H1 (cell line): Measurements from ENCODE around the gene PSMD13. TPM values are rescaled to one million over a fixed set of nuclear protein-coding genes. Genes with fewer than 3 reads are reported as not detected.
A peak's percentile ranks its signal among the peaks of the same experiment; 100 is the strongest.

Experiments
- CTCF ChIA-PET: fragments of 300-600 bp; sonication (Branson Sonifier 250); formaldehyde crosslinking; loops from one replicate; lab custom pipeline; 2021; ENCODE audit not compliant: partially characterized antibody; lab: Charles Lee
- POLR2A ChIA-PET: fragments of 300-600 bp; sonication (Branson Sonifier 250); formaldehyde crosslinking; loops from one replicate; lab custom pipeline; 2021; ENCODE audit warnings: inconsistent platforms; ENCODE audit not compliant: partially characterized antibody; lab: Charles Lee
- DNase-seq, 2 experiments: peaks; one replicate each; pipeline versions ENCODE4 v3.0.0 to v3.0.0-alpha.2; 2010 to 2022; ENCODE audit warnings: low spot score in 2 of 2, low read depth in 1 of 2, mixed read lengths in 1 of 2
- FAIRE-seq: peaks from 2 replicates; lab custom pipeline; 2011; peaks lifted over from hg19 to GRCh38; lab: Jason Lieb, UNC
- H2AFZ ChIP-seq: 2 replicates; pipeline ENCODE4 v1.8.1; 2012; ENCODE audit warnings: low read length, inconsistent platforms
- H2AK5ac ChIP-seq: 2 replicates; pipeline ENCODE4 v1.6.1; 2013; ENCODE audit warnings: low read depth, low read length
- H2BK120ac ChIP-seq: replicated peaks from 2 replicates; pipeline ENCODE3; 2013; ENCODE audit warnings: low read depth, low read length, inconsistent platforms
- H2BK12ac ChIP-seq: 2 replicates; pipeline ENCODE4 v1.6.1; 2013; ENCODE audit warnings: low read depth, low read length
- H2BK15ac ChIP-seq: 2 replicates; pipeline ENCODE4 v1.6.1; 2013; ENCODE audit warnings: low read length
- H2BK20ac ChIP-seq: 2 replicates; pipeline ENCODE4 v1.6.1; 2013; ENCODE audit warnings: low read length
- H2BK5ac ChIP-seq: 2 replicates; pipeline ENCODE4 v1.6.1; 2013; ENCODE audit warnings: low read depth, low read length
- H3K14ac ChIP-seq: 2 replicates; pipeline ENCODE4 v1.6.1; 2013; ENCODE audit warnings: inconsistent platforms; ENCODE audit not compliant: insufficient read length
- H3K18ac ChIP-seq: 2 replicates; pipeline ENCODE4 v1.6.1; 2013; ENCODE audit warnings: low read length; ENCODE audit errors: extremely low read depth
- H3K23ac ChIP-seq: 2 replicates; pipeline ENCODE4 v1.6.1; 2013; ENCODE audit warnings: inconsistent platforms; ENCODE audit not compliant: insufficient read length
- H3K23me2 ChIP-seq: 2 replicates; pipeline ENCODE4 v1.6.1; 2013; ENCODE audit warnings: low read depth, low read length
- H3K27ac ChIP-seq: 2 replicates; pipeline ENCODE4 v1.6.1; 2011; ENCODE audit warnings: low read depth, low read length, inconsistent platforms
- H3K27me3 ChIP-seq, 4 experiments: replicated peaks in 1 of 4; 1 replicate in 1 of 4; 2 replicates in 3 of 4; pipeline versions ENCODE4 v1.6.1 to v1.8.1; 2011 to 2013; ENCODE audit warnings: low read length in 3 of 4, mild to moderate bottlenecking in 3 of 4, inconsistent platforms in 2 of 4, mixed read lengths in 2 of 4, moderate library complexity in 1 of 4; ENCODE audit not compliant: control insufficient read depth in 3 of 4, insufficient read depth in 3 of 4; ENCODE audit errors: extremely low read depth in 1 of 4
- H3K36me3 ChIP-seq, 4 experiments: 2 replicates each; pipeline versions ENCODE4 v1.6.1 to v1.8.1; 2011 to 2013; ENCODE audit warnings: mild to moderate bottlenecking in 4 of 4, low read length in 3 of 4, moderate library complexity in 2 of 4, control low read depth in 1 of 4, inconsistent platforms in 1 of 4; ENCODE audit not compliant: insufficient read depth in 4 of 4, control insufficient read depth in 2 of 4
- H3K4ac ChIP-seq: replicated peaks from 2 replicates; pipeline ENCODE3; 2013; ENCODE audit warnings: low read length, low read depth, mixed read lengths, inconsistent platforms; ENCODE audit not compliant: insufficient read length
- H3K4me1 ChIP-seq, 4 experiments: replicated peaks in 1 of 4; 1 replicate in 1 of 4; 2 replicates in 3 of 4; pipeline versions ENCODE4 v1.6.1 to v1.8.1; 2011 to 2013; ENCODE audit warnings: low read length in 3 of 4, inconsistent platforms in 2 of 4, mixed read lengths in 1 of 4; ENCODE audit not compliant: insufficient read depth in 4 of 4, control insufficient read depth in 3 of 4
- H3K4me2 ChIP-seq, 2 experiments: 2 replicates each; pipeline versions ENCODE4 v1.6.1 to v1.8.1; 2011 to 2013; ENCODE audit warnings: low read depth in 2 of 2, low read length in 2 of 2, control low read depth in 1 of 2, inconsistent platforms in 1 of 2, mild to moderate bottlenecking in 1 of 2; ENCODE audit not compliant: insufficient read depth in 1 of 2
- H3K4me3 ChIP-seq, 4 experiments: fragments of 200-600, 300-600 bp in 1 of 4; sonication (generic), shearing (Covaris generic), sonication (Bioruptor Twin) in 1 of 4; 2 replicates each; pipeline versions ENCODE4 v1.5.1 to v1.8.1; 2011 to 2016; ENCODE audit warnings: low read length in 4 of 4, low read depth in 3 of 4, control low read depth in 2 of 4, inconsistent platforms in 2 of 4, mild to moderate bottlenecking in 2 of 4, mixed read lengths in 1 of 4, moderate library complexity in 1 of 4; ENCODE audit not compliant: insufficient read depth in 2 of 4; ENCODE audit errors: extremely low read depth in 1 of 4
- H3K56ac ChIP-seq: replicated peaks from 2 replicates; pipeline ENCODE3; 2013; ENCODE audit warnings: low read depth, mild to moderate bottlenecking, mixed read lengths, low read length, inconsistent platforms; ENCODE audit not compliant: insufficient read length
- H3K79me1 ChIP-seq: 2 replicates; pipeline ENCODE4 v1.6.1; 2013; ENCODE audit warnings: low read depth, low read length, control low read depth
- H3K79me2 ChIP-seq, 2 experiments: 2 replicates each; pipeline versions ENCODE4 v1.6.1 to v1.8.1; 2012 to 2013; ENCODE audit warnings: low read length in 2 of 2, mild to moderate bottlenecking in 2 of 2, inconsistent platforms in 1 of 2; ENCODE audit not compliant: insufficient read depth in 2 of 2, control insufficient read depth in 1 of 2
- H3K9ac ChIP-seq, 4 experiments: replicated peaks in 1 of 4; 1 replicate in 1 of 4; 2 replicates in 3 of 4; pipeline versions ENCODE4 v1.6.1 to v1.8.1; 2011 to 2013; ENCODE audit warnings: low read depth in 3 of 4, low read length in 3 of 4, control low read depth in 2 of 4, mild to moderate bottlenecking in 2 of 4, moderate library complexity in 2 of 4, inconsistent platforms in 1 of 4; ENCODE audit errors: extremely low read depth in 1 of 4
- H3K9me3 ChIP-seq, 2 experiments: 2 replicates each; pipeline versions ENCODE4 v1.6.1 to v1.8.1; 2012 to 2013; ENCODE audit warnings: mild to moderate bottlenecking in 2 of 2, moderate library complexity in 2 of 2, control low read depth in 1 of 2, inconsistent platforms in 1 of 2, low read depth in 1 of 2, low read length in 1 of 2, mixed read lengths in 1 of 2; ENCODE audit not compliant: insufficient read depth in 2 of 2
- H4K20me1 ChIP-seq, 2 experiments: replicated peaks in 1 of 2; 2 replicates each; pipeline versions ENCODE3 to v1.8.1; 2011 to 2013; ENCODE audit warnings: inconsistent platforms in 2 of 2, low read length in 2 of 2, mild to moderate bottlenecking in 1 of 2; ENCODE audit not compliant: insufficient read depth in 2 of 2, control insufficient read depth in 1 of 2
- H4K5ac ChIP-seq: 2 replicates; pipeline ENCODE4 v1.6.1; 2013; ENCODE audit warnings: low read length, low read depth, mixed read lengths, inconsistent platforms; ENCODE audit not compliant: insufficient read length
- H4K8ac ChIP-seq: 2 replicates; pipeline ENCODE4 v1.8.0; 2013; ENCODE audit warnings: mild to moderate bottlenecking, moderate library complexity, low read length, inconsistent platforms; ENCODE audit not compliant: insufficient read depth; ENCODE audit errors: extremely low read depth
- H4K91ac ChIP-seq: replicated peaks from 2 replicates; pipeline ENCODE3; 2013; ENCODE audit warnings: low read length, mixed read lengths, inconsistent platforms; ENCODE audit not compliant: insufficient read length
- ATF3 ChIP-seq: IDR thresholded peaks from 2 replicates; pipeline ENCODE4 v1.6.1; 2011; ENCODE audit warnings: low read depth, mild to moderate bottlenecking, low read length; ENCODE audit not compliant: insufficient read depth
- CREB1 ChIP-seq: IDR thresholded peaks from 2 replicates; pipeline ENCODE4 v1.6.1; 2012; ENCODE audit warnings: inconsistent platforms
- FOSL1 ChIP-seq: IDR thresholded peaks from 2 replicates; pipeline ENCODE4 v1.6.1; 2011; ENCODE audit warnings: mild to moderate bottlenecking, low read depth, low read length, moderate library complexity; ENCODE audit not compliant: insufficient read depth
- JUN ChIP-seq: IDR thresholded peaks from 2 replicates; pipeline ENCODE4 v1.6.1; 2011; ENCODE audit warnings: low read depth, mild to moderate bottlenecking, improper control_type of control experiment, low read length
- MAFK ChIP-seq: IDR thresholded peaks from 2 replicates; pipeline ENCODE4 v1.6.1; 2012; ENCODE audit warnings: low read depth, mild to moderate bottlenecking, improper control_type of control experiment, low read length
- NANOG ChIP-seq: IDR thresholded peaks from 2 replicates; pipeline ENCODE4 v1.6.1; 2011; ENCODE audit warnings: low read length, low read depth, mild to moderate bottlenecking, inconsistent platforms; ENCODE audit not compliant: insufficient read depth, poor library complexity, severe bottlenecking
- PHF8 ChIP-seq: fragments of 200-600 bp; sonication (generic); conservative IDR thresholded peaks from 2 replicates; pipeline ENCODE4 v1.7.1; 2012; ENCODE audit warnings: low read depth, mild to moderate bottlenecking, inconsistent platforms, low read length, moderate library complexity
- POLR2AphosphoS5 ChIP-seq: IDR thresholded peaks from 2 replicates; pipeline ENCODE4 v1.6.1; 2011; ENCODE audit warnings: low read depth, low read length
- RNF2 ChIP-seq: fragments of 200-900, 300-1000 bp; sonication (generic); IDR thresholded peaks from 2 replicates; pipeline ENCODE4 v1.7.1; 2016; ENCODE audit warnings: borderline replicate concordance, low read depth, mild to moderate bottlenecking, antibody characterized with exemption, low read length; ENCODE audit not compliant: poor library complexity, severe bottlenecking; ENCODE audit errors: missing control alignments
- RXRA ChIP-seq: IDR thresholded peaks from 2 replicates; pipeline ENCODE4 v1.6.1; 2011; ENCODE audit warnings: low read depth, mild to moderate bottlenecking, low read length, moderate library complexity; ENCODE audit not compliant: insufficient read depth
- ZNF274 ChIP-seq: IDR thresholded peaks from 2 replicates; pipeline ENCODE4 v1.7.0; 2012; ENCODE audit warnings: low read length, borderline replicate concordance; ENCODE audit errors: extremely low read depth
- WGBS, 2 experiments: shearing (Covaris generic) in 1 of 2; methylation state at CpG; one replicate each; pipeline versions ENCODE4 v1.1.6 to v1.1.7; 2013 to 2015; ENCODE audit warnings: low lambda C conversion rate in 2 of 2, mixed read lengths in 2 of 2, inconsistent platforms in 1 of 2, low coverage in 1 of 2, missing lambda C conversion rate in 1 of 2; ENCODE audit not compliant: insufficient replicate concordance in 2 of 2, insufficient coverage in 1 of 2, insufficient read length in 1 of 2; ENCODE audit errors: extremely low coverage in 1 of 2, missing lambda C conversion rate in 1 of 2; 5-methylcytosine and 5-hydroxymethylcytosine counted together
- polyA plus RNA-seq, 7 experiments: library from polyadenylated mRNA; depleted of rRNA in 3 of 7; stranded (reverse) in 5 of 7; unstranded in 2 of 7; fragments of >200 nt in 5 of 7; fragments of 200-250 nt in 2 of 7; gene quantifications; 1 replicate in 5 of 7; 2 replicates in 1 of 7; 4 replicates in 1 of 7; pipeline versions ENCODE4 v1.2.1 to v1.2.3, GENCODE V29; 2011 to 2013; ENCODE audit warnings: missing spikeins in 2 of 7, mixed read lengths in 2 of 7
- total RNA-seq: library from RNA; stranded (reverse); fragmentation: NEBNext Ultra II Directional; extraction: Animal tissue kit (Norgen Biotek cat#: 25700); gene quantifications from 2 replicates; pipeline ENCODE4 v1.2.1, GENCODE V29; 2021

Gene PSMD13
- total and polyA plus RNA-seq, 2 of the 8 experiments (the other 6 are each of a cell fraction or from before 2014, with no cell fraction given): 121 to 141 TPM

GRCh38 chr11:281486-282161 is 44.8 kb downstream of the PSMD13 start:
- H2BK20ac ChIP-seq: no peak overlapping the region
- TF ChIP-seq NANOG (no peak), FOSL1 (no peak), CREB1 (no peak), RNF2 (no peak), RXRA (no peak), ATF3 (no peak), ZNF274 (no peak), PHF8 (no peak), JUN (no peak), MAFK (no peak), POLR2AphosphoS5 (no peak)

More at GRCh38 chr11:281486-282161, 44.8 kb downstream of the PSMD13 start:
- CTCF ChIA-PET: interaction anchor here (0.6 to 8.6 kb wide), 9 partner anchors 9 to 74 kb away, joined by 3 to 88 read pairs (median 4); no protein-coding TSS in a partner anchor
- no peak overlapping the region for H3K14ac ChIP-seq
- H3K27ac ChIP-seq: no peak overlapping the region
- no peak overlapping the region for H2AFZ ChIP-seq
- 95% methylated on average over 26 of the region's 26 CpGs; no CpG with 5 or more reads in 1 of the 2 experiments for WGBS, 2 experiments
- no peak overlapping the region for H2AK5ac ChIP-seq
- peak overlapping the region; percentile 39; the same call in 1 of the 2 replicates for H2BK12ac ChIP-seq
- H3K23me2 ChIP-seq: no peaks in the 10 kb centered on the region
- peaks cover 0 to 3% (median 1%) of the 10 kb centered on the region in 4 experiments; a peak in 2 of 7 replicates for H3K27me3 ChIP-seq
- H4K5ac ChIP-seq: no peak overlapping the region
- no peaks in the 10 kb centered on the region for H3K79me2 ChIP-seq
- H3K23ac ChIP-seq: no peak overlapping the region
- DNase-seq (peak in 1 of 2 experiments; percentile 48), FAIRE-seq (no peak)
- H2BK5ac ChIP-seq: peak overlapping the region; percentile 49; the same call in 1 of the 2 replicates
- H3K36me3 ChIP-seq: no peaks in the 10 kb centered on the region
- H3K18ac ChIP-seq: no peak overlapping the region
- no peak overlapping the region for H3K9ac ChIP-seq
- no peak overlapping the region for H3K4ac ChIP-seq
- no peak overlapping the region for H4K8ac ChIP-seq
- H3K56ac ChIP-seq: no peak overlapping the region
- POLR2A ChIA-PET: interaction anchor here (0.7 to 7.7 kb wide), 12 partner anchors 8 to 115 kb away, joined by 3 to 51 read pairs (median 4); partner anchors contain the start of gene IFITM5
- H3K4me1 ChIP-seq: peaks cover 0 to 5% (median 0%) of the 10 kb centered on the region in 4 experiments; a peak in 4 of 7 replicates
- H2BK15ac ChIP-seq: peak overlapping the region; percentile 92; the same call in 1 of the 2 replicates
- H3K4me2 ChIP-seq: no peak overlapping the region
- H4K91ac ChIP-seq: no peak overlapping the region
- no peaks in the 10 kb centered on the region for H4K20me1 ChIP-seq
- no peaks in the 10 kb centered on the region for H3K79me1 ChIP-seq
- no peaks in the 10 kb centered on the region for H3K9me3 ChIP-seq
- no peak overlapping the region for H2BK120ac ChIP-seq
- no peak overlapping the region for H3K4me3 ChIP-seq
